Ishikawa (cell line): ENCODE results near the gene TUSC7.

Experiments used
- CREB1 ChIP-seq: IDR thresholded peaks from 2 replicates; pipeline ENCODE4 v1.6.1; 2012; ENCODE audit warnings: low read depth
- EP300 ChIP-seq: IDR thresholded peaks from 2 replicates; pipeline ENCODE4 v1.6.1; 2012; ENCODE audit warnings: borderline replicate concordance
- FOXM1 ChIP-seq: IDR thresholded peaks from 2 replicates; pipeline ENCODE4 v1.6.1; 2012; ENCODE audit warnings: low read depth, borderline replicate concordance
- MAX ChIP-seq: IDR thresholded peaks from 2 replicates; pipeline ENCODE4 v1.6.1; 2012
- RAD21 ChIP-seq: IDR thresholded peaks from 2 replicates; pipeline ENCODE4 v1.6.1; 2012; ENCODE audit warnings: low read depth
- REST ChIP-seq: IDR thresholded peaks from 2 replicates; pipeline ENCODE4 v1.6.1; 2012; ENCODE audit warnings: low read depth, mild to moderate bottlenecking
- TCF12 ChIP-seq: IDR thresholded peaks from 2 replicates; pipeline ENCODE4 v1.6.1; 2012; ENCODE audit warnings: low read depth
- YY1 ChIP-seq: IDR thresholded peaks from 2 replicates; pipeline ENCODE4 v1.6.1; 2012; ENCODE audit warnings: low read depth

- TF ChIP-seq MAX: no peak
- no peak for TF ChIP-seq REST
- TF ChIP-seq YY1: no peak
- no peak for TF ChIP-seq EP300
- no peak for TF ChIP-seq CREB1
- TF ChIP-seq TCF12: no peak
- no peak for TF ChIP-seq FOXM1
- TF ChIP-seq RAD21: no peak
These were observed 46.1 kb upstream of the TUSC7 start for GRCh38 chr3:116663161-116664110.
